GM12878 (cell line): Measurements from ENCODE around the gene ABCG5. TPM values are rescaled to one million over a fixed set of nuclear protein-coding genes. Genes with fewer than 3 reads are reported as not detected.

Experiments used
- ATAC-seq: fragments of 200-7000 bp; cut with Tn5 transposase; 3 replicates; pipeline ENCODE4 v1.9.1; 2020; ENCODE audit warnings: mild to moderate bottlenecking, moderate library complexity
- BruUV-seq: library from RNA; stranded (reverse); fragments of 400-500 nt; replicated peaks from 2 replicates; lab custom pipeline; 2021; lab: Mats Ljungman, UMichigan
- CTCF ChIA-PET: fragments of 300-600 bp; sonication (Branson Sonifier 250); formaldehyde crosslinking; extraction: SDS; loops from one replicate; lab custom pipeline; 2021; ENCODE audit warnings: inconsistent platforms; lab: Yijun Ruan, JAX
- POLR2A ChIA-PET: fragments of 350-600 bp; formaldehyde crosslinking; extraction: SDS; loops from one replicate; lab custom pipeline; 2021; ENCODE audit warnings: inconsistent platforms; lab: Charles Lee
- RAD21 ChIA-PET: fragments of 300-600 bp; sonication (Branson Sonifier 250); formaldehyde crosslinking; loops from one replicate; lab custom pipeline; 2023; ENCODE audit warnings: antibody characterized with exemption; ENCODE audit not compliant: unreplicated experiment; lab: Charles Lee
- SMC1A ChIA-PET: fragments of 300-600 bp; sonication (Branson Sonifier 250); formaldehyde crosslinking; loops from one replicate; lab custom pipeline; 2023; ENCODE audit not compliant: unreplicated experiment, uncharacterized antibody; lab: Charles Lee
- DNase-seq: peaks from one replicate; pipeline ENCODE4 v3.0.0-alpha.2; 2011; ENCODE audit warnings: low read depth, low spot score
- FAIRE-seq: peaks from 3 replicates; lab custom pipeline; 2011; peaks lifted over from hg19 to GRCh38; lab: Jason Lieb, UNC
- H2AFZ ChIP-seq: 2 replicates; pipeline ENCODE4 v1.6.0; 2011; ENCODE audit warnings: low read depth, low read length, control low read depth; ENCODE audit not compliant: control insufficient read depth
- H3K27ac ChIP-seq: 2 replicates; pipeline ENCODE4 v1.5.1; 2011; ENCODE audit warnings: control low read depth; ENCODE audit not compliant: control insufficient read depth, insufficient read depth
- H3K27me3 ChIP-seq, 2 experiments: replicated peaks in 1 of 2; 2 replicates each; pipeline versions ENCODE4 v1.6.0 to v1.6.1; 2011; ENCODE audit warnings: low read length in 1 of 2; ENCODE audit not compliant: control insufficient read depth in 2 of 2, insufficient read depth in 2 of 2
- H3K36me3 ChIP-seq, 2 experiments: 2 replicates each; pipeline ENCODE4 v1.5.1; 2011; ENCODE audit warnings: low read length in 1 of 2; ENCODE audit not compliant: control insufficient read depth in 2 of 2, insufficient read depth in 2 of 2
- H3K4me1 ChIP-seq: 2 replicates; pipeline ENCODE4 v1.6.1; 2011; ENCODE audit warnings: mild to moderate bottlenecking, low read length, moderate library complexity, mixed read lengths; ENCODE audit not compliant: control insufficient read depth, insufficient read depth
- H3K4me2 ChIP-seq: 2 replicates; pipeline ENCODE4 v1.6.0; 2011; ENCODE audit warnings: control low read depth; ENCODE audit not compliant: control insufficient read depth, insufficient read depth
- H3K4me3 ChIP-seq: fragments of 200-600 bp; sonication (generic); 2 replicates; pipeline ENCODE4 v1.5.1; 2016
- H3K79me2 ChIP-seq: 2 replicates; pipeline ENCODE4 v1.6.0; 2011; ENCODE audit warnings: low read length; ENCODE audit not compliant: control insufficient read depth, insufficient read depth
- H3K9ac ChIP-seq: 2 replicates; pipeline ENCODE4 v1.8.0; 2011; ENCODE audit warnings: low read length, control low read depth, mixed read lengths; ENCODE audit not compliant: control insufficient read depth, insufficient read depth
- H3K9me3 ChIP-seq: replicated peaks from 3 replicates; pipeline ENCODE4 v1.5.1; 2011; ENCODE audit warnings: mild to moderate bottlenecking, low read length; ENCODE audit not compliant: control insufficient read depth, insufficient read depth
- H4K20me1 ChIP-seq: 2 replicates; pipeline ENCODE4 v1.6.0; 2011; ENCODE audit not compliant: control insufficient read depth, insufficient read depth
- BHLHE40 ChIP-seq, 2 experiments: fragments of 450-650 bp in 1 of 2; IDR thresholded peaks; 2 replicates each; pipeline ENCODE4 v1.6.1; 2011 to 2017; ENCODE audit warnings: low read depth in 2 of 2, borderline replicate concordance in 1 of 2, improper control_type of control experiment in 1 of 2, low read length in 1 of 2, mild to moderate bottlenecking in 1 of 2
- BMI1 ChIP-seq: fragments of 450-650 bp; IDR thresholded peaks from 2 replicates; pipeline ENCODE4 v1.6.1; 2016; ENCODE audit warnings: mild to moderate bottlenecking, moderate library complexity, borderline replicate concordance
- CHD1 ChIP-seq: IDR thresholded peaks from 2 replicates; pipeline ENCODE4 v1.6.1; 2012; ENCODE audit warnings: low read depth, low read length, improper control_type of control experiment
- FOXK2 ChIP-seq: fragments of 450-650 bp; IDR thresholded peaks from 2 replicates; pipeline ENCODE4 v1.6.1; 2017; ENCODE audit warnings: mild to moderate bottlenecking, moderate library complexity
- HDGF ChIP-seq: fragments of 450-650 bp; IDR thresholded peaks from 2 replicates; pipeline ENCODE4 v1.6.1; 2016; ENCODE audit warnings: antibody characterized with exemption
- WGBS: methylation state at CpG from one replicate; pipeline ENCODE4 v1.1.6; 2016; ENCODE audit warnings: low lambda C conversion rate; ENCODE audit not compliant: insufficient replicate concordance, insufficient coverage; ENCODE audit errors: missing lambda C conversion rate; 5-methylcytosine and 5-hydroxymethylcytosine counted together
- in situ Hi-C: fragments of 300-500 bp; cut with MboI; formaldehyde crosslinking; loops from 9 replicates; pipeline ENCODE4 v1.14.3; 2018; ENCODE audit warnings: mixed read lengths
- intact Hi-C: fragments of 100-400 bp; cut with micrococcal nuclease; formaldehyde crosslinking; loops from one replicate; pipeline ENCODE4 v1.14.2; 2022; ENCODE audit not compliant: unreplicated experiment
- polyA plus RNA-seq, 11 experiments: library from polyadenylated mRNA; depleted of rRNA in 4 of 11; unstranded in 6 of 11; stranded (reverse) in 5 of 11; fragments of >200 nt; fragmentation: Nextera tagmentation in 4 of 11; fragmentation: Illumina TruSeq in 1 of 11; extraction: Ambion mirVana in 4 of 11; extraction: Trizol in 1 of 11; gene quantifications; 1 replicate in 1 of 11; 2 replicates in 10 of 11; pipeline versions ENCODE4 v1.2.1 to v1.2.3, GENCODE V29; 2011 to 2016; ENCODE audit warnings: inconsistent platforms in 2 of 11, missing spikeins in 2 of 11, low read depth in 1 of 11
- total RNA-seq, 4 experiments: library from RNA; depleted of rRNA in 3 of 4; stranded (reverse); fragments of >200 nt in 3 of 4; fragmentation: Illumina TruSeq in 1 of 4; extraction: Trizol in 1 of 4; gene quantifications; 2 replicates each; pipeline versions ENCODE4 v1.2.1 to v1.2.3, GENCODE V29; 2013 to 2021
- TF ChIP-seq, protein P1 (sequence below): fragments of 450-650 bp; IDR thresholded peaks from 2 replicates; pipeline ENCODE4 v1.6.1; 2018; ENCODE audit warnings: borderline replicate concordance, mild to moderate bottlenecking; ENCODE audit not compliant: partially characterized antibody

The ABCG5 gene
- total and polyA plus RNA-seq, 10 of the 15 experiments (the other 5 are each of a cell fraction or from before 2014, with no cell fraction given) = not detected

DNA sequence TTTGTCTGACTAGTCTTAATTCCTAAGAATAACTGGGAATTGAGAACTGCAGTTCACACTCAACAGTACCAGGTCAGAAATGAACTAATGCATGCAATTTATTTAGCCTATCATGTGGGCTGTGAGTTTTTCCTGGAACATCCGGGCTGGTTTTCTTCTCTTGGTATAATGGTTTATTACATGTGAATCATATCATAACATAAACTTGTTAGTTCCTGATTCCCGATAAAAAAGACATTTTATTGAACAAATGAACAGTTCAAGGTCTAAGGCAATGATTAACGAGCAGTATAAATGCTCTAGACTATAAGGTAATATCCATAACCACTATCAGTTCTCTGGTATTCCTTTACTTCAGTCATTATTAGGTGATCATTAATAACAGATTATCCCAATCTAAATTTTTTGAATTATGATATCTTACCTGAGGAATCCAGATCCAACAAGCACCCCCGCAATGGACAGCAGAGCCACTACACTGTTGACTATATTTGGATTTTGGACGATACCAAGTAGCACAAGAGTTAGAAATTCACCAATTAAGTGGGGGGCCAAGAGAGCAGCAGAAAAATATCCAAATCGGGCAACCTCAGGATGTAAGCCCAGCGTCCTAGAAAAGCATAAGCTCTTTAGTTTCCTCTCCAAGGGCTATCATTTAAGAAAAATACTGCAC, 19.0 kb downstream of the ABCG5 start:
- WGBS = 52% methylated on average over 7 of the region's 7 CpGs
- Histone ChIP-seq H3K36me3 (no peaks in the 10 kb centered on the region), H3K79me2 (no peaks in the 10 kb centered on the region), H3K27ac (no peak overlapping the region), H3K4me3 (no peak overlapping the region), H3K4me2 (no peak overlapping the region), H3K4me1 (no peaks in the 10 kb centered on the region), H3K9ac (no peak overlapping the region), H2AFZ (no peak overlapping the region), H4K20me1 (no peaks in the 10 kb centered on the region), H3K9me3 (no peaks in the 10 kb centered on the region), H3K27me3 (no peaks in the 10 kb centered on the region)
- SMC1A ChIA-PET = no interaction called here
- DNase-seq = no peak
- CTCF ChIA-PET = no interaction called here
- intact Hi-C loops = no loop called here
- in situ Hi-C loops = no loop called here
- TF ChIP-seq, protein P1, sequence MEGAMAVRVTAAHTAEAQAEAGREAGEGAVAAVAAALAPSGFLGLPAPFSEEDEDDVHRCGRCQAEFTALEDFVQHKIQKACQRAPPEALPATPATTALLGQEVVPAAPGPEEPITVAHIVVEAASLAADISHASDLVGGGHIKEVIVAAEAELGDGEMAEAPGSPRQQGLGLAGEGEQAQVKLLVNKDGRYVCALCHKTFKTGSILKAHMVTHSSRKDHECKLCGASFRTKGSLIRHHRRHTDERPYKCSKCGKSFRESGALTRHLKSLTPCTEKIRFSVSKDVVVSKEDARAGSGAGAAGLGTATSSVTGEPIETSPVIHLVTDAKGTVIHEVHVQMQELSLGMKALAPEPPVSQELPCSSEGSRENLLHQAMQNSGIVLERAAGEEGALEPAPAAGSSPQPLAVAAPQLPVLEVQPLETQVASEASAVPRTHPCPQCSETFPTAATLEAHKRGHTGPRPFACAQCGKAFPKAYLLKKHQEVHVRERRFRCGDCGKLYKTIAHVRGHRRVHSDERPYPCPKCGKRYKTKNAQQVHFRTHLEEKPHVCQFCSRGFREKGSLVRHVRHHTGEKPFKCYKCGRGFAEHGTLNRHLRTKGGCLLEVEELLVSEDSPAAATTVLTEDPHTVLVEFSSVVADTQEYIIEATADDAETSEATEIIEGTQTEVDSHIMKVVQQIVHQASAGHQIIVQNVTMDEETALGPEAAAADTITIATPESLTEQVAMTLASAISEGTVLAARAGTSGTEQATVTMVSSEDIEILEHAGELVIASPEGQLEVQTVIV = no peak
- TF ChIP-seq CHD1 = no peak
- no peak for TF ChIP-seq BMI1
- 0 out of 2 replicates have a peak, but pooled peaks have one; percentile 10 for TF ChIP-seq FOXK2
- no peak for FAIRE-seq
- RAD21 ChIA-PET = no interaction called here
- ATAC-seq = no peak
- no TSS peak for BruUV-seq
- POLR2A ChIA-PET = no interaction called here

DNA sequence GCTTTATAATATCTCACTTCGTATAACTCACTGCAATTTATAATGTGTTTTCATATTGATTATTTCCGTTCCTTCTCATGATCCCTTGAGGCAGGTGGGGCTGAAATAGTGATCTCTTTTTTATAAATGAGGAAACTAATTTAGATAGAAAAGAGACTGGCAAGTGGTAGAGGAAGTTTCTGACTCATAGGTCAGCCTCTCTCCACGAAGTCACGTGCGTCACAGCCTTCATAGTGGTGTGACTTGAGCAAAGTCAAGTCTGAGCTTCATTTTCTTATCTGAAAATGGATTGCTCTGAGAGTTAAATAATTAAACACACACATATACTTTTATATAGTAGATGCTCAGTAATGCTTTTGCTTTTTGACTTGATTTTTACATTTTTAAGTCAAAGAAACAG, 19.9 kb downstream of the ABCG5 start:
- ATAC-seq (no peak), DNase-seq (no peak), FAIRE-seq (no peak)
- Histone ChIP-seq H3K27ac (no peak overlapping the region), H3K9ac (no peak overlapping the region), H3K79me2 (no peaks in the 10 kb centered on the region), H3K4me2 (no peak overlapping the region), H4K20me1 (no peaks in the 10 kb centered on the region), H3K9me3 (no peaks in the 10 kb centered on the region), H2AFZ (no peak overlapping the region), H3K36me3 (no peaks in the 10 kb centered on the region), H3K27me3 (no peaks in the 10 kb centered on the region), H3K4me3 (no peak overlapping the region), H3K4me1 (no peaks in the 10 kb centered on the region)
- peak in 1 of 2 experiments; percentile 36; a peak in 1 of 4 replicates for TF ChIP-seq BHLHE40 (IDR thresholded peaks at IDR 0.05; ENCODE audit: borderline replicate concordance in 1 of 2, low read depth in 2 of 2, low read length in 1 of 2)
- no peak for TF ChIP-seq HDGF
- BruUV-seq = no TSS peak
- SMC1A ChIA-PET = no interaction called here
- CTCF ChIA-PET = no interaction called here
- 33% methylated on average over 5 of the region's 5 CpGs for WGBS
- intact Hi-C loops = no loop called here
- RAD21 ChIA-PET = no interaction called here
- in situ Hi-C loops = no loop called here
- POLR2A ChIA-PET = no interaction called here
